Endothelial cell (in vitro differentiated cells): ENCODE measurements around the gene CFAP46. TPM values are rescaled to one million over a fixed set of nuclear protein-coding genes. Genes with fewer than 3 reads are reported as not detected.

Source experiments
- DNase-seq: peaks from one replicate; pipeline ENCODE4 v3.0.0; 2021; ENCODE audit warnings: low spot score
- H3K27ac Mint-ChIP-seq: one replicate; pipeline ENCODE4 v1.8.0; 2021; ENCODE audit warnings: mixed read lengths, inconsistent platforms; ENCODE audit not compliant: unreplicated experiment
- H3K27me3 Mint-ChIP-seq: one replicate; pipeline ENCODE4 v1.8.0; 2021; ENCODE audit warnings: mild to moderate bottlenecking, moderate library complexity, mixed read lengths, inconsistent platforms; ENCODE audit not compliant: unreplicated experiment
- H3K36me3 Mint-ChIP-seq: one replicate; pipeline ENCODE4 v1.8.0; 2021; ENCODE audit warnings: mild to moderate bottlenecking, low read depth, mixed read lengths, inconsistent platforms; ENCODE audit not compliant: unreplicated experiment
- H3K4me1 Mint-ChIP-seq: one replicate; pipeline ENCODE4 v1.8.0; 2021; ENCODE audit warnings: mild to moderate bottlenecking, mixed read lengths, inconsistent platforms; ENCODE audit not compliant: unreplicated experiment
- H3K4me3 Mint-ChIP-seq: one replicate; pipeline ENCODE4 v1.8.0; 2021; ENCODE audit warnings: mild to moderate bottlenecking, mixed read lengths, inconsistent platforms; ENCODE audit not compliant: unreplicated experiment
- H3K9me3 Mint-ChIP-seq: one replicate; pipeline ENCODE4 v1.8.0; 2021; ENCODE audit warnings: mixed read lengths, inconsistent platforms; ENCODE audit not compliant: unreplicated experiment
- total RNA-seq: library from RNA; stranded (reverse); fragmentation: NEBNext Ultra II Directional; extraction: Animal tissue kit (Norgen Biotek cat#: 25700); gene quantifications from one replicate; pipeline ENCODE4 v1.2.1, GENCODE V29; 2021; ENCODE audit not compliant: unreplicated experiment
- TF ChIP-seq, protein P1 (sequence below): fragments of 200-600 bp; sonication (generic); IDR thresholded peaks from one replicate; pipeline ENCODE4 v1.5.0; 2021; ENCODE audit warnings: antibody characterized with exemption; ENCODE audit not compliant: unreplicated experiment

Gene CFAP46
- total RNA-seq, 1 donor from 2014 or later = 0.95 TPM

DNA sequence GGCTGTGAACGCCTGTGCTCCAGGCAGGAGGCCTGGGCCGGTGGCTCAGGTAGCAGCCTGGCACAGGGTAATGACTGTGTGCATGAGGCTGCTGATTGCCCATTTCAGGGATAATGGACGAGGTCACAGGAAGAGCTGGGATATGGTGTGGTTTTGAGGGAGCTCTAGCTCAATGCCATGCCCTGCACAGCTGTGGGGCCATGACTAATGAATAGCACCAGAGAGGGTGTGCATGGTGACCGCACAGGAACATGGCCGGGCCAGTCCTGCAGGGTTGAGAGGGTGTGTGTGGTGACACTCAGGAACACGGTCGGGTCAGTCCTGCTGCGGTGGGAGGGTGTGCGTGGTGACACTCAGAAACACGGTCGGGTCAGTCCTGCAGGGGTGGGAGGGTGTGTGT, 178.3 kb downstream of the CFAP46 start:
- no peaks in the 10 kb centered on the region for H3K9me3 Mint-ChIP-seq
- no peak for DNase-seq
- H3K4me3 Mint-ChIP-seq = peak overlapping the region; percentile 31
- H3K27ac Mint-ChIP-seq = no peak overlapping the region
- H3K4me1 Mint-ChIP-seq = no peaks in the 10 kb centered on the region
- peaks cover 14% of the 10 kb centered on the region for H3K27me3 Mint-ChIP-seq
- H3K36me3 Mint-ChIP-seq = peaks cover 32% of the 10 kb centered on the region
- TF ChIP-seq, protein P1, sequence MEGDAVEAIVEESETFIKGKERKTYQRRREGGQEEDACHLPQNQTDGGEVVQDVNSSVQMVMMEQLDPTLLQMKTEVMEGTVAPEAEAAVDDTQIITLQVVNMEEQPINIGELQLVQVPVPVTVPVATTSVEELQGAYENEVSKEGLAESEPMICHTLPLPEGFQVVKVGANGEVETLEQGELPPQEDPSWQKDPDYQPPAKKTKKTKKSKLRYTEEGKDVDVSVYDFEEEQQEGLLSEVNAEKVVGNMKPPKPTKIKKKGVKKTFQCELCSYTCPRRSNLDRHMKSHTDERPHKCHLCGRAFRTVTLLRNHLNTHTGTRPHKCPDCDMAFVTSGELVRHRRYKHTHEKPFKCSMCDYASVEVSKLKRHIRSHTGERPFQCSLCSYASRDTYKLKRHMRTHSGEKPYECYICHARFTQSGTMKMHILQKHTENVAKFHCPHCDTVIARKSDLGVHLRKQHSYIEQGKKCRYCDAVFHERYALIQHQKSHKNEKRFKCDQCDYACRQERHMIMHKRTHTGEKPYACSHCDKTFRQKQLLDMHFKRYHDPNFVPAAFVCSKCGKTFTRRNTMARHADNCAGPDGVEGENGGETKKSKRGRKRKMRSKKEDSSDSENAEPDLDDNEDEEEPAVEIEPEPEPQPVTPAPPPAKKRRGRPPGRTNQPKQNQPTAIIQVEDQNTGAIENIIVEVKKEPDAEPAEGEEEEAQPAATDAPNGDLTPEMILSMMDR = no peak

DNA sequence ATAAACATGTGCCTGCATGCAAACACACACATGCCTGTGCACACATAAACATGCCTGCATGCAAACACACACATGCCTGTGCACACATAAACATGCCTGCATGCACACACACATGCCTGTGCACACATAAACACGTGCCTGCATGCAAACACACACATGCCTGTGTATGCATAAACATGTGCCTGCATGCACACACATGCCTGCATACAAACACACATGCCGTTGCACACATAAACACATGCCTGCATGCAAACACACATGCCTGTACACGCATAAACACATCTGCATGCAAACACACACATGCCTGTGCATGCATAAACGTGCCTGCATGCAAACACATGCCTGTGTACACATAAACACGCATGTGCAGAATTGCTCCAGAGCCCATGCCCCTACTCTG, 178.8 kb downstream of the CFAP46 start:
- Mint-ChIP-seq H3K4me3 (no peak overlapping the region), H3K4me1 (no peaks in the 10 kb centered on the region), H3K36me3 (peaks cover 30% of the 10 kb centered on the region), H3K27ac (no peak overlapping the region), H3K27me3 (peaks cover 14% of the 10 kb centered on the region), H3K9me3 (no peaks in the 10 kb centered on the region)
- no peak for DNase-seq
- TF ChIP-seq, protein P1 = no peak

DNA sequence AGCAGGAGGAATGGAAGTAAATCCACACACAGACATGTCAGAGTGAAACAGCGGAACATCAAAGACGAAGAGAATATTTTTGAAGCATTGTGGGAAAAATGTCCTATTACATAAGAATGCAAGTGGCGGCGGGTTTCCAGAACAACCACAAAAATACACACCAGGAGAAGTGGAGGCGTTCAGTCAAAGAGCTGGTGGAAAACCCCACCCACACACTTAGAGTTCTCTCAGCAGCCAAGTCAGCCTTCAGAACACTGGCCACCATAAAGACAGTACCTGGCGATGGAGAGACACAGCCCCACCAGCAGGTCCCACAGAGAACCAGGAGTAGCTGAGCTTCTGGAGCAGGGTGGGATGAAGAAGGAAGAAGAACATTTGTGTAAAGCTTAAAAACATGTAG, 180.1 kb downstream of the CFAP46 start:
- Mint-ChIP-seq H3K27me3 (peaks cover 15% of the 10 kb centered on the region), H3K9me3 (no peaks in the 10 kb centered on the region), H3K27ac (no peak overlapping the region), H3K4me3 (peak overlapping the region; percentile 65), H3K4me1 (no peaks in the 10 kb centered on the region), H3K36me3 (peaks cover 30% of the 10 kb centered on the region)
- DNase-seq = no peak
- TF ChIP-seq, protein P1 = no peak

DNA sequence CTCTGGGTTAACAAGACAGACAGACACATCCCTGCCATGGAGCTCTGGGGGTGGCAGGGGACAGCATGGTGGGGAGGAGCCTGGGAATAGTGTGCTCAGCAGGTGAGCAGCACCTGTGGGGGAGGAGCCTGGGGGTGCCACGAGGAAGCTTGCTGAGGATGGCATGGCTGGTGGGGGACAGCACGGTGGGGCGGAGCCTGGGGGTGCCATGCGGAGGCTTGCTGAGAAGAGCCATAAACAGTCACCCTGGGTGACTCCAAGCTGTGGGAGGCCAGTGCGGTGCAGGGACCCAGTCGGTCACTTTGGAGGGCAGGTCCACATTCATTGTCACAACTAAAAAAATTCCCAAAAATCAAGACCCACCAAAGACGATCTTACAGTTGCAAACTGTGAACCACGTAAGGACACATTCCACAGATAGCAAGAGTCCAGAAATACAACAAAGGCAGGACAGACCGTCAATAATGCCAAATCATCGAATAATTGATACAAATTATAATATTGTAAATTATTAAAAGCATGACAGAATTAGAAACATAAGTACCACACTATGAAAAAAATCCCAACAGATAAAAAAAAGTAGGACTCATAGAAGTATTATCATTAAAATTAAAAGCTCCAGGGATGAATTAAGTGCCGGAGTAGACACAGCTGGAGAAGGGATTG, 180.8 kb downstream of the CFAP46 start:
- Mint-ChIP-seq H3K36me3 (peaks cover 30% of the 10 kb centered on the region), H3K27me3 (peaks cover 15% of the 10 kb centered on the region), H3K4me3 (peak overlapping the region; percentile 65), H3K27ac (no peak overlapping the region), H3K9me3 (no peaks in the 10 kb centered on the region), H3K4me1 (no peaks in the 10 kb centered on the region)
- TF ChIP-seq, protein P1 = no peak
- DNase-seq = no peak

DNA sequence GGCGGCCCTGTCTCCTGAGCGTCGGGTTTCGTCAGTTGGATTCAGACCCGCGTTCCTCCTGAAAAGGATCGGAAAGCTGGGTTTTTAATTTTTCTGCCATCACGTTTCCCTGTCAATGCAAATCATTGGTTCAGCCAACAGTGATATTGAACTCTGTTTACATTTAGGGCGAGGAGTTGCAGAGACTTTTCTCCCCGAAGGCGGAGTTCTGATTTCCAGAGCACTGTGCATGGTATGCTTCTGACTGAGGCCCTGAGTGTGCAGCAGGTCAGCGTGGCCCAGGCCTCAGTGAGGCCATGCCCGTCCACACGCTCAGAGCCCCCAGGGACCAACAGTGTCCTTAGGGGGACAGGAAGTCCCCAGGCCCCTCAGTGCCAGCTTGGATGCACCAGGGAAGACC, 183.5 kb downstream of the CFAP46 start:
- Mint-ChIP-seq H3K4me3 (no peak overlapping the region), H3K36me3 (peaks cover 36% of the 10 kb centered on the region), H3K9me3 (no peaks in the 10 kb centered on the region), H3K27ac (no peak overlapping the region), H3K4me1 (no peaks in the 10 kb centered on the region), H3K27me3 (peaks cover 17% of the 10 kb centered on the region)
- DNase-seq = no peak
- TF ChIP-seq, protein P1 = no peak

Other genes starting within 250 kb of the CFAP46 start
- not detected for gene NKX6-2, start 156.4 kb downstream of the CFAP46 start, total RNA-seq
- gene ADGRA1, start 145.4 kb upstream of the CFAP46 start, total RNA-seq = not detected
- gene KNDC1, start 217.6 kb upstream of the CFAP46 start, total RNA-seq = 1.3 TPM